Renal pelvis (tissue), 4 donors: ENCODE measurements around the gene SLC16A2. TPM values are rescaled to one million over a fixed set of nuclear protein-coding genes. Genes with fewer than 3 reads are reported as not detected.
A peak's percentile ranks its signal among the peaks of the same experiment; 100 is the strongest.
"Not testable (repeated sequence)": the region's sequence is repeated elsewhere in the genome, so short reads cannot be mapped to it uniquely, and the experiment has no call there.

Experiments used
- DNase-seq: peaks from one replicate; pipeline ENCODE4 v3.0.0-alpha.2; 2013
- polyA plus RNA-seq, 3 donors: library from polyadenylated mRNA; unstranded; fragments of 120-200 nt; gene quantifications; one replicate each; pipeline ENCODE4 v1.2.1, GENCODE V29; 2013; ENCODE audit not compliant: insufficient read length in 3 of 3

The SLC16A2 gene
- polyA plus RNA-seq, 3 donors = 24.1 to 31.1 (median 26.1) TPM

DNA sequence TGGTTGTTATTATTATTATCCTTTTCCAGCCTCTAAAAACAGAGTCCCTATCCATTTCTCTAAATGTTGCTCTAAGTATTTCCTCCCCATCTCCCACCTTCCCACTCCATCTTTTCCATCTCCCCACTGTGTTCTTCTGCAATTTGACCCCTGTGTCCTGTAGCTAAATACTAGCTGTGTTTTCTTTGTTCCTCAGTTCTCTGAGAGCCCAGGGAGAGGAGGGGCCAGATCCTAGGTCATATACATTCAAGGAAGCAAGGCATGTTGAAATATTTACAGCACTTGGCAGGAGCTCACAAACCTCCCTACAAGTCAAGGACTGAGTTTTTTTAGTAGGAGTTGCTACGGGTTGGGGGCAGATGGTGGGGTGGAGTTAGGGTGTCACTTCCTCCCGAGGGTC is 10.5 kb downstream of the SLC16A2 start:
- peak; percentile 24 for DNase-seq

GRCh38 chrX:74434336-74434735 is 13.0 kb downstream of the SLC16A2 start:
- DNase-seq = no peak

DNA sequence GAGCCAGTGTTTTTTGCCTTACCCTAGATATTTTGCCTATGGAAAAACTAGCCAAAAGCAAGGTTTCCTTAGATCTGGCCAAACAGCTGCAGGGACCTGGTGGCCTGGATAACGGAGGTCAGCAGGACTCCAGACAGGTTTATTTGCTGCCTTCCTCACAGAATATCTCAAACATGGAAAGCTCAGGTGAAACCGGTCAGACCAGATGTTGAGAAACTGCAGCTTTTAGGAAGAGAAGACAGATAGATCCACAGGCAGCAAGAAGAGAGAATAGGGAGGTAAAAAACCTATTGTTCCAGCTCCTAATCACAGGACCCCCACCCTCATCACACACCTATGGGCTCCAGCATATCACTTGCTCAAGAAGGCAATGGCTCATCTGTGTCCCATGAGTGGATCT is 16.2 kb downstream of the SLC16A2 start:
- DNase-seq = no peak

DNA sequence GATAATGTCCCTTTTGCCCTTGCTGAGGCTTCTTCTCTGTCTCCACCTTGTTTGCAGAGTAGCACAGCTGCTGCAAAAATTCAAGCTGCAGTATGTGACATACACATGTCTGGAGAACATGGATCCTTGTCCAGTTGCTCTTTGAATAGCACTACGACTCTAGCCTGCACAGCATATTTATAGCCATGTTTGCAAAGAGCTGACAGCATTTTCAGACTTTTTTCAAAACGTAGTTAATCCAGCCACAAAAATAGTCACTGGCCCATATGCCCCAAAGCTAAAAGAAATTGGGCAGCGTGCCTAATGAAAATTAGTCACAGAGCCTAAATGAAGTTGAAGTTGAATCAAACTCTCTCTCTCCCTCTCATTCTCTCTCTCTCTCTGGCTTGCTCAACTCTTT is 17.5 kb downstream of the SLC16A2 start:
- no peak for DNase-seq

DNA sequence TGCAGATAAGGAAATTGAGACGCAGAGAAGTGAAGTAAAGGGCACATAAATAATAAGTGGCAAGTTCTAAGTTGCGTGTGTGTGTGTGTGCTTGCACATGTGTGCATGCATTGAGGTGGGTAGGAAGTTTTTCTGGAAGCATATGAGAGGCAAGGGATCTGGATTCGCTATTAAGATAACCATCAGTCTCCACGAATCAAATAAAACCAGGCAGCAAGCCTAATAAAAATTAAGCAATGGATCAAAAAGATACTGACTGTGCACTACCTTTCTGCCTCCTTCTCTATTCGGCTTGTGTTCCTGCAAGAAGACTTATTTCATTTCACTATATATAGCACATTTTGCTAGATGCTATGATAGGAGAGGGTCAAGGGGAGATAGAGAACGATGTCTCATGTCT is 23.8 kb downstream of the SLC16A2 start:
- DNase-seq = no peak

- DNase-seq = no peak
These were observed 25.6 kb downstream of the SLC16A2 start for GRCh38 chrX:74446876-74447275.

DNA sequence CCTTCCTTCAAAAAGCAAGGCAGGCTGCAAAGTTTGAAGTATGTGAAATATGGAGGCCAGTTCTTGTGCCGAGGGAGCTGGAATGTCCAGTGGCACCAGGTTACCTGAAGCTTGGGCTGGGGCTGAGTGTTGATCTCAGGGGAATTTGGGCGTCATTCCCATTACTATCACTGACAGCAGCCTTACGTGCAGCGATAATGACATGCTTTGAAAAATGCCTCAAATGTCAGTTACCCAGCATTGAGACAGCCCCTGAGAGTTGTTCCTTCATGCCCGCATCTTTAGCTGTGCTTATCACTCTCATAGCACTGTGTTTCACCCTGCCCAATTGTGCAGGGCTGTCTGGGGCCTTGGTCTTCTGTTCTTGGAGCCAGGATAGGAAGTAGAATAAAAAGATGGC is 27.4 kb downstream of the SLC16A2 start:
- no peak for DNase-seq

DNA sequence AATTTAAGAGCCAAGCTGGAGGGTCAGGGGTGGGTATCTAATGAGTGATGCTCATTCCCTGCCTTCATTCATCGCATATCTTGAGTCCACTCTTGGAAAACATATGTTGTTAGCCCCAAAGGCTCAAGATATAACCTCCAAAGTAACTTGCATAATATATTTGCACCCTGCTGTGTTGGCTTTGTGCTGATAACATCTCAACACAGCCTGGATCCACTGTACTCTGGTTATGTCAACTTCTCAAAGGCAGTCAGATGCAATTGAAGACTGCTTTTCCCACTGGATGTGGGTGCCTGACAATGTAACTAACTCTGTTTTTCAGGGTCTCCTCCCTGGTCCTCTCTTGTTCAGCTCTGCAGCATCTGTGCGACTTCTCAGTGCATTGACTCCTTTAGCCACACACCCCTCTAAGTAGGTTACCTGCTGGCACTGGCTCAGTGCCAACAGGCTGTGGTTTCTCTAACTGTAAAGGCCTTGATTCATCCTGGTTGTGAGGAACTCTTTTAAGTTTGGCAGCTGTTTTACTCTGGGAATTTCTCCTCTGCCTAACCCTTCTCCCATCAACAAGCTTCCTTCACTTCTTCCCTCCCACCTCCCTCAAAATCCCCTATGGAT is 28.1 kb downstream of the SLC16A2 start:
- no peak for DNase-seq

- DNase-seq = no peak
These were observed 28.6 kb downstream of the SLC16A2 start for GRCh38 chrX:74449937-74450330.

- DNase-seq = no peak
These were observed 29.6 kb downstream of the SLC16A2 start for GRCh38 chrX:74450803-74451449.

DNA sequence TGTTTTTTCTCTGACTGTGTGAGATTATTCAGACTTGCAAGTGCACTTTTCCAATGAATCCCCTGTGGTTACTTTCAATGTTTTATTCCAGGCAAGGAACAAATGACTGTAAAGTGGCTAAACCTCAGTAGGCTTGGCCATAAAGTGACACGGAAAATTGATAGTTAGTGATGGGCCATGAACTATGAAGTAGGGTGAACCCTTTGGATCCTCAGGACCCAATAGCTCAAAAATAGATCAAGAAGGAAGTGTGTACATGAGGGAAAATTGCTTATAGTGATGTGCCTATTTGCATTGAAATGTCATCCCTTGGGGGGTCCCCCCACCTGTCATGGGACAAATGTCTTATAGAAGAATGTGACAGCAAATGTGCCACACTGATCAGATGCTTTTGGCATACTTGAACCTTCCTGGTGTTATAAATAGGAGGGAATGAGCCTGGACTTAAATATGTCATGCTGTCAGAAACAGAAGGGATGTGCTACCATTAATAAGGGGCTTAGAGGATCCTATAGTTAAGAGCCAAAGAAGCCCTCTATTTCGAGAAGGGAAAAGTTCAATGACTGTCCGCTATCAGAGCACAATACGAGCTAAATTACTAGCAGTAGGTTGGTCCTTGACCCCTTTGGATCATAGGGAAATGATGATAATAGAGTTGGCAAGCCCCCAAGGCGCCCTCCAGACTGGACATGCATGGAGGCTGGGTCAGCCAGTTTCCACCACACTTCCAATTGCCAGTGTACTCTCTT is 30.3 kb downstream of the SLC16A2 start:
- DNase-seq = no peak

DNA sequence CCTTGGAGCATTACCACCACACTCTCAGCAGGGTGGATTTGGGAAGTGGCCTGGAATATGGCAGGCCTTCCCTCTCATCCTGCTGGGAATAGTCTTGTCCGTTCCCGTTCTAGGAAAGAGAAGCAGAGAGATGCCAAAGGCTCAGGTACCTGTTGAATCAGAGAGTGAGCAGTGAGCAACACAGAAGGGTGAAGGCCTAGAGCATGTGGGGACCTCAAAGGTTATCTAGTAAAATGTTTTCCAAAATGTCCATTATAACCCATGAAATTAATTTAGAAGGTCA is 30.8 kb downstream of the SLC16A2 start:
- no peak for DNase-seq

DNA sequence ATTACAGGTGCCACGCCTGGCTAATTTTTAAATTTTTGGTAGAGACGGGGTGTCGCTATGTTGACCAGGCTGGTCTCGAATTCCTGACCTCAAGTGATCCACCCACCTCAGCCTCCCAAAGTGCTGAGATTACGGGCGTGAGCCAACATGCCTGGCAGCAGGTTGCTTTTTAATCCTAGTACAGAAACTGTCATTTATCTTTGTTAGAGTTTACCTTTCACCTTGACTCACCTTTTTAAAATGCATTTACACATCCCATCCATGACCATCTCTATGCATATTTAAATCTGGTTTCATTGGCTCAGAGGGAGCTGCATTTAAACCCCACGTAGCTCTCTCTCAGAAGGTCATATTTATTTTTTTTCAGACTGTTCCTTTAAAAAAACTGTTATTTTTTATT is 31.9 kb downstream of the SLC16A2 start:
- no peak for DNase-seq

DNA sequence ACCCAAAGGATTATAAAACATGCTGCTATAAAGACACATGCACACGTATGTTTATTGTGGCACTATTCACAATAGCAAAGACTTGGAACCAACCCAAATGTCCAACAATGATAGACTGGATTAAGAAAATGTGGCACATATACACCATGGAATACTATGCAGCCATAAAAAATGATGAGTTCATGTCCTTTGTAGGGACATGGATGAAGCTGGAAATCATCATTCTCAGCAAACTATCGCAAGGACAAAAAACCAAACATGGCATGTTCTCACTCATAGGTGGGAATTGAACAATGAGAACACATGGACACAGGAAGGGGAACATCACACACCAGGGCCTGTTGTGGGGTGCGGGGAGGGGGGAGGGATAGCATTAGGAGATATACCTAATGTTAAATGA is 32.9 kb downstream of the SLC16A2 start:
- not testable (repeated sequence) for DNase-seq

DNA sequence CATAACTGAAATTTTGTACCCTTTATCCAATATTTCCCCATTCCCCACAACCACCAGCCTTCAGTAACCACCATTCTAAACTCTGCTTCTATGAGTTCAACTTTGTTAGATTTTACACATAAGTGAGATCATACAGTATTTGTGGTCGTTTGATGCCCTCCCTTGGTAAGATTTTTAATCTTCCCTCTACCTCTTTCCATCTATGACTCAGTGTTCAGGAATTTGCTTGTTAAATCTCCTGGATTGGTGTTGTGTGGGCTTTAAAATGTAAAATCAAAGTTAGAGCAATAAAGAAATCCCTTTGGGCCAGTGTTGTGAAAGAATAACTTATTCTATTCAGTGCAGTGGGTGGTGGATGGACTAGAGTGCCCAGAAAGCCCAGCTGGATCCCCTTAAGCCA is 37.4 kb downstream of the SLC16A2 start:
- DNase-seq = peak; percentile 11

GRCh38 chrX:74461384-74461783 is 40.1 kb downstream of the SLC16A2 start:
- DNase-seq = no peak

DNA sequence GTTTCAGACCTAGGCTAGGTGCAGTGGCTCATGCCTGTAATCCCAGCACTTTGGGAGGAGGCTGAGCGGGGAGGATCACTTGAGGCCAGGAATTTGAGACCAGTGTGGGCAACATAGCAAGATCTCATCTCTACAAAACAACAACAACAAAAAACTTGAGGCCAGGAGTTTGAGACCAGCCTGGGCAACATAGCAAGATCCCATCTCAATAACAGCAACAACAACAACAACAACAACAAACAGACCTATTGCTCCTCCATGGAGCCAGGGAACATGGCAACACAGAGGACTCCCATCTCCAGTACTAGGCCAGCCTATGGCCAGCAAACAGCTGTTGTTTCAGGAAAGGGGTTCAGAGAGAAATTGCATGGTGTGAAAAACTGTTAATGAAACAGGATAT is 43.4 kb downstream of the SLC16A2 start:
- DNase-seq = no peak

- no peak for DNase-seq
These were observed 44.1 kb downstream of the SLC16A2 start for GRCh38 chrX:74465424-74465823.

GRCh38 chrX:74467656-74468055 is 46.4 kb downstream of the SLC16A2 start:
- no peak for DNase-seq

DNA sequence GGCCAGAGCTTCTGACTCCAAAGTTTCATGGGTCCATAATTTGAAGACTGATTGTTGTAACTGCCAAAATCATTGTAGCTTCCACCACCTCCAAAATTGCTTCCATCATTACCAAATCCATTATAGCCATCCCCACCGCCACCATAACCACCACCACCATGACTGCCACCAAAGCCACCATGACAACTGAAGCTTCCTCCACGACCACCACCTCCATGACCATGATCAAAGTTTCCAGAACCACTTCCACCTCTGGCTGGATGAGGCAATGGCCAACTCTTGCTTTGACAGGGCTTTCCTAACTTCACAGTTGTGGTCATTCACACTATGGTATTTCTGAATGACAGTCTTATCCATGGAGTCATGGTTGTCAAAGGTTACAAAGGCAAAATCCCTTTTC is 51.8 kb downstream of the SLC16A2 start:
- not testable (repeated sequence) for DNase-seq

DNA sequence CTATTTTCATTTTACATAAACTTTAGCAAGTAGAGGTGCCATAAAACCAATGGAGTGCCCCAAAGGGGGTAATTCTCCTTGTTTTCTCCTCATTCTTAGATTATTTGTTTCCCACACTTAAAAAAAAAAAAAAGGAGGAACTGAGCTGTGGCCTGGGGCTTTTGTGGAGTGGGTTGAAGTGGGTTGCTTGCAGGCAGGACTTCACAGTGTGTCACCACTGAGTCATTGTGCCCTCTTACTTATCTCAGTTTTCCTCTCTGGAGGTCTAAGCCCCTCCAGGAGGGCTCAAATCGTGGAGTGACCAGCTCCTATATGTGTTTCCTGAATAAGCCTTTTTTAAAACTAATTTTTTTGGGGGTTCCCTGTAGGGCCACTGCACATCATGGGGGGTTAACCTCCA is 69.0 kb downstream of the SLC16A2 start:
- no peak for DNase-seq

GRCh38 chrX:74492720-74493201 is 71.5 kb downstream of the SLC16A2 start:
- no peak for DNase-seq

DNA sequence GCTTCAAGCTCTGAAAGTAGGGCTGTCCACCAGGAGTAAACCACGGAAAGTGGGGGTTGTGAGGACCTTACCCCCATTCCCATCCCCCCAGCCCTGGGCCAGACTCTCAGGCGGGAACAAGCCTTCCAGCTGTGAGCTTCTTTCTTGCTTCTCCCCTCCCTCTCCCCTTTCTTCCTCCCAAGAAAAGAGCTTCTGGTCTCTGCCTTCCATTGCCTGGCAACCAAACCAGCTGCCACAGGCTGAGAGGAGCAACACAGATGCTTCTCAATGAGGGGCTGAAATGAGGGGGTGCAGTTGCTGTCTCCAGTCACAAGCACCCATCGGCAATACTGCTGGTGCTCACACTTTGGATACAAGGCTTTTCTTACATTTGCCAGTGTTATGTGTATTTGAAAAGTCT is 72.5 kb downstream of the SLC16A2 start:
- DNase-seq = no peak

GRCh38 chrX:74498924-74499323 is 77.6 kb downstream of the SLC16A2 start:
- DNase-seq = no peak
